ENCODE data around the gene KRT71. TPM values are rescaled to one million over a fixed set of nuclear protein-coding genes. Genes with fewer than 3 reads are reported as not detected.

Gene KRT71
- total RNA-seq, 4 donors from 2014 or later: not detected

DNA sequence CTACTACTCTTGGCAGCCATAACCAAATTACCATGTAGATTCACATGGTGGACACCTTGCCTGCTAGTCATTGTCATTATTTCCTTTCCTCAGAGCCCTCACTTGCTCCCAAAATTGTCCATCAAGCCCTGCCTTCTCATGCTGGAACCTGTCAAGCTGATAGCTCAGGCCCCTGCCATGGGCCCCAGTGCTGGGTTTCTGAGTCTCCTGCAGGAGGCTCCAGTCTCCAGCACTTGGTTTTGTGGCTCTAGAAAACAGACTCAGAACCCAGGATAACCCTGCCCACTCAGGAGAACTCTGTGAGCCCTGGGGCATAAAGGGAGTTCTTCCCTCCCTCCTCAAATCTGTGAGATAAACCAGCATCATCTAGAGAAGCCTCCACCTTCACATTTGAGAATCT lies 10.8 kb downstream of the KRT71 start:
- no peak overlapping the region for H3K4me3 ChIP-seq
- no peaks in the 10 kb centered on the region for H3K9me3 ChIP-seq
- in situ Hi-C loops (cut with MboI; ENCODE audit: low sequenced_read_pairs in 4 of 4) (no loop called here), intact Hi-C loops (cut with DNase I; ENCODE audit: low total_unique reads) (no loop called here)
- H3K27me3 ChIP-seq: no peaks in the 10 kb centered on the region
- no peak overlapping the region for H3K27ac ChIP-seq
- no peaks in the 10 kb centered on the region for H3K4me1 ChIP-seq
- no peaks in the 10 kb centered on the region for H3K36me3 ChIP-seq
- no peak for ATAC-seq
- TF ChIP-seq, protein P1, sequence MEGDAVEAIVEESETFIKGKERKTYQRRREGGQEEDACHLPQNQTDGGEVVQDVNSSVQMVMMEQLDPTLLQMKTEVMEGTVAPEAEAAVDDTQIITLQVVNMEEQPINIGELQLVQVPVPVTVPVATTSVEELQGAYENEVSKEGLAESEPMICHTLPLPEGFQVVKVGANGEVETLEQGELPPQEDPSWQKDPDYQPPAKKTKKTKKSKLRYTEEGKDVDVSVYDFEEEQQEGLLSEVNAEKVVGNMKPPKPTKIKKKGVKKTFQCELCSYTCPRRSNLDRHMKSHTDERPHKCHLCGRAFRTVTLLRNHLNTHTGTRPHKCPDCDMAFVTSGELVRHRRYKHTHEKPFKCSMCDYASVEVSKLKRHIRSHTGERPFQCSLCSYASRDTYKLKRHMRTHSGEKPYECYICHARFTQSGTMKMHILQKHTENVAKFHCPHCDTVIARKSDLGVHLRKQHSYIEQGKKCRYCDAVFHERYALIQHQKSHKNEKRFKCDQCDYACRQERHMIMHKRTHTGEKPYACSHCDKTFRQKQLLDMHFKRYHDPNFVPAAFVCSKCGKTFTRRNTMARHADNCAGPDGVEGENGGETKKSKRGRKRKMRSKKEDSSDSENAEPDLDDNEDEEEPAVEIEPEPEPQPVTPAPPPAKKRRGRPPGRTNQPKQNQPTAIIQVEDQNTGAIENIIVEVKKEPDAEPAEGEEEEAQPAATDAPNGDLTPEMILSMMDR (IDR thresholded peaks at IDR 0.05 in 4 of 5, conservative IDR thresholded peaks at IDR 0.05 in 1 of 5): no peak
- TF ChIP-seq POLR2A (IDR thresholded peaks at IDR 0.05): no peak
- no peak for DNase-seq

DNA sequence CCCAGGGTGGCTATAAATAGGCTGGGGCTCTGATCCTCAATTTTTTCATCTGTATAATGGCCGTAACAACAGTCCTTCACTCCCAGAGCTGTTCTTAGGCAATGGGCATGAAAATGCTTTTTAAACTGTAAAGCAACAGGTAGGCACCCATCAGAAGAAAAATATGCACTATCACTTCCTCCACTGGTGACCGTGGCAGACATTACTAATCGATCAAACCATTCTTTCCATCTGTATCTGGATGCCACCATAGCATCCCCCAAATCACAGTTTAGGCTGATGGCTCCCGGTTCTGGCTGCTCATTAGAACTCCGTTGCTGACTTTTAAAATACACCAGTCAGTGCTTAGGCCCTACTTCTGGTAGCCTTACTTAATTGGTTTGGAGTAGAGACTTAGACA lies 11.2 kb downstream of the KRT71 start:
- intact Hi-C loops (cut with DNase I; ENCODE audit: low total_unique reads): no loop called here
- TF ChIP-seq, protein P1 (IDR thresholded peaks at IDR 0.05 in 4 of 5, conservative IDR thresholded peaks at IDR 0.05 in 1 of 5): no peak
- no peak for TF ChIP-seq POLR2A (IDR thresholded peaks at IDR 0.05)
- no peaks in the 10 kb centered on the region for H3K36me3 ChIP-seq
- no peaks in the 10 kb centered on the region for H3K9me3 ChIP-seq
- no peak overlapping the region for H3K4me3 ChIP-seq
- no peak for DNase-seq
- H3K4me1 ChIP-seq: no peaks in the 10 kb centered on the region
- no peak for ATAC-seq
- H3K27ac ChIP-seq: no peak overlapping the region
- no peaks in the 10 kb centered on the region for H3K27me3 ChIP-seq
- in situ Hi-C loops (cut with MboI; ENCODE audit: low sequenced_read_pairs in 4 of 4): no loop called here

DNA sequence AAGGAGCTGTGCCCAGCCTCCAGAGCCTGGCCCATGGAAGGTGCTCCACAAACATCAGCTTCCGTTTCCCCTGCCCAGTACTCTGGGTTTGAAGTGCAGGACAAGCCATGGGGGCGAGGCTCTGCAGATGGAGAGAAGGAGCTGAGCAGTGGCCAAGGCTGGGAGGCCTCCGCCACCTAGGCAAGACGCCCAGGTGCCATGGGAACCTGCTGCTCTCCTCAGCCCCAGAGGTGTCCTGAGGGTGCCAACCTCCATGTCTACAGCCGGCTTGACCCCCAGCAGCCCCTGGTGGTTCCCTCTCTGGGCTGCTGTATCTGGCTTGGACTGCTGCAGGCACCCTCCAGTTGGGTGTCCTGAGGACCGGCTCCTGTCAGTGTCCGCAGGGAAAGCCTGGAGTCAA lies 12.4 kb downstream of the KRT71 start:
- H3K4me3 ChIP-seq: no peak overlapping the region
- H3K4me1 ChIP-seq: no peaks in the 10 kb centered on the region
- no peak overlapping the region for H3K27ac ChIP-seq
- H3K36me3 ChIP-seq: no peaks in the 10 kb centered on the region
- DNase-seq: no peak
- no peak for ATAC-seq
- H3K9me3 ChIP-seq: no peaks in the 10 kb centered on the region
- intact Hi-C loops (cut with DNase I; ENCODE audit: low total_unique reads): no loop called here
- in situ Hi-C loops (cut with MboI; ENCODE audit: low sequenced_read_pairs in 4 of 4): no loop called here
- H3K27me3 ChIP-seq: no peaks in the 10 kb centered on the region
- TF ChIP-seq, protein P1 (IDR thresholded peaks at IDR 0.05 in 4 of 5, conservative IDR thresholded peaks at IDR 0.05 in 1 of 5): no peak
- no peak for TF ChIP-seq POLR2A (IDR thresholded peaks at IDR 0.05)

DNA sequence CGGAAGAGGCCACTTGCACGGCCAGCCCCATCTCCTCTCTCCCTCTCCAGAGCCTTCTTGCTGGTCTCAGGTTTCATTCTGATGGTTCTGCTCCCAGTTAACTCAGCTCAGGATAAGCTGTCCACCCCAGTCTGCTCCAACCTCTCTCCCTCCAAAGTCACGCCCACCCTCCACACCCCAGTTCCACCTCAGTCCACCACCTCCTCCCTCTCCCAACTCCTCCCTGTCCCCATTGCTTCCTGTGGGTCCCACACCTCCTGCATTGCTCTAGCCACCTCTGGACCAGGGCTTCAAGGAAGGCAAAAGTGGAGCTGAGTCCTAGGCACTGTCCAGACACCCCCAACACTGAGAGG lies 13.1 kb downstream of the KRT71 start:
- DNase-seq (no peak), ATAC-seq (no peak)
- TF ChIP-seq, protein P1 (IDR thresholded peaks at IDR 0.05 in 4 of 5, conservative IDR thresholded peaks at IDR 0.05 in 1 of 5): no peak
- TF ChIP-seq POLR2A (IDR thresholded peaks at IDR 0.05): no peak
- H3K4me1 ChIP-seq: no peaks in the 10 kb centered on the region
- intact Hi-C loops (cut with DNase I; ENCODE audit: low total_unique reads) (no loop called here), in situ Hi-C loops (cut with MboI; ENCODE audit: low sequenced_read_pairs in 4 of 4) (no loop called here)
- H3K27me3 ChIP-seq: no peaks in the 10 kb centered on the region
- H3K9me3 ChIP-seq: no peaks in the 10 kb centered on the region
- no peak overlapping the region for H3K4me3 ChIP-seq
- no peaks in the 10 kb centered on the region for H3K36me3 ChIP-seq
- H3K27ac ChIP-seq: no peak overlapping the region

DNA sequence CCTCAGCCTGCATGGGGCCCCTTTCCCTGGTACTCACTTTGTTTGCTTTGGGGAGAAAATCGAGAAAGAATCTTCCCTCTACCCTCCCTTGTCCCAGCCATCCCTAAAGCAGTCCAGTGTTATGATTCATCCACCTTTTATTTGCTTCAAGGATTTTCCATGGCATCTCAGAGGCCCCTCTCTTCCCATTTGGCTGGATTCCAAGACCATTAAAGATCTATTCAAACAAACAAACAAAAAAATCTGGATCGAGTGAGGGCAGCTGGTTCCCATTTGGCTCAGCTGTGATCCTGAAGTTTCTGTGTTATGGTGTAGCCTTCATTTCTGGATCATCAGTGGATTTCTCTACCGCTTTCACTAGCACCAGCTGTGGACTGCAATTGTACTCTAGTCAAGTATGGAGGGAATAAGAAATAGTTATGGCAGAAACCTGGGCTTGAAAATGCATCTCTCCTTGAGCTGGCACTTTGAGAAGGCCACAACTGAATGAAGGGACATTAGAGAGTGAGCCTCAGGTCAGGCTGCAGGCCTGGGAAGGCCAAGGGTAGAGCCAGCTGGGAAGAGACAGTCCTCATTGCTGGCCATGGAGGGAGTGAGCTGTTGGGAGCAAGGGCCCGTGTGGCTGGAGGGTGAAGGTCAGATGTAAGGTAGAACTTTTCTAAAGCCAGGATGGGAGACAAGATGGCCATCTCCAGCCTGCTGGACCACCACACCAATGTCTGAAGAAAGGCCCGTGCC lies 13.7 kb downstream of the KRT71 start:
- no peak overlapping the region for H3K4me3 ChIP-seq
- H3K36me3 ChIP-seq: no peaks in the 10 kb centered on the region
- no peaks in the 10 kb centered on the region for H3K27me3 ChIP-seq
- no peaks in the 10 kb centered on the region for H3K9me3 ChIP-seq
- in situ Hi-C loops (cut with MboI; ENCODE audit: low sequenced_read_pairs in 4 of 4): no loop called here
- no peak for ATAC-seq
- no peak for DNase-seq
- TF ChIP-seq, protein P1 (IDR thresholded peaks at IDR 0.05 in 4 of 5, conservative IDR thresholded peaks at IDR 0.05 in 1 of 5): no peak
- TF ChIP-seq POLR2A (IDR thresholded peaks at IDR 0.05): no peak
- intact Hi-C loops (cut with DNase I; ENCODE audit: low total_unique reads): no loop called here
- H3K4me1 ChIP-seq: no peaks in the 10 kb centered on the region
- no peak overlapping the region for H3K27ac ChIP-seq
